Nephron (organoid): Measurements from ENCODE around the gene RCN1.
"Not testable (repeated sequence)": the region's sequence is repeated elsewhere in the genome, so short reads cannot be mapped to it uniquely, and the experiment has no call there.

Source experiments
- H3K27ac Mint-ChIP-seq, 3 experiments: 2 replicates each; pipeline ENCODE4 v1.8.0; 2020; ENCODE audit warnings: mixed read lengths in 3 of 3, mild to moderate bottlenecking in 2 of 3, moderate library complexity in 1 of 3
- H3K27me3 Mint-ChIP-seq: 2 replicates; pipeline ENCODE4 v1.8.0; 2021; ENCODE audit warnings: low read depth, mild to moderate bottlenecking, moderate library complexity, mixed read lengths
- H3K36me3 Mint-ChIP-seq: 2 replicates; pipeline ENCODE4 v1.8.0; 2020; ENCODE audit warnings: low read depth, mixed read lengths
- H3K4me1 Mint-ChIP-seq: 2 replicates; pipeline ENCODE4 v1.8.0; 2020; ENCODE audit warnings: mixed read lengths
- H3K4me3 Mint-ChIP-seq, 3 experiments: 2 replicates each; pipeline ENCODE4 v1.8.0; 2020; ENCODE audit warnings: mild to moderate bottlenecking in 3 of 3, mixed read lengths in 3 of 3, moderate library complexity in 2 of 3
- H3K9me3 Mint-ChIP-seq: 2 replicates; pipeline ENCODE4 v1.8.0; 2020; ENCODE audit warnings: mixed read lengths
- CTCF ChIP-seq, 3 experiments: fragments of 200-600 bp; sonication (generic); IDR thresholded peaks; one replicate each; pipeline ENCODE4 v1.5.0; 2021; ENCODE audit warnings: antibody characterized with exemption in 3 of 3; ENCODE audit not compliant: unreplicated experiment in 3 of 3

Gene RCN1

GRCh38 chr11:32116668-32117067 is 25.8 kb downstream of the RCN1 start:
- no peaks in the 10 kb centered on the region for H3K36me3 Mint-ChIP-seq
- no peak overlapping the region for H3K4me3 Mint-ChIP-seq
- H3K27ac Mint-ChIP-seq, result no peak overlapping the region
- H3K27me3 Mint-ChIP-seq, result no peaks in the 10 kb centered on the region
- H3K9me3 Mint-ChIP-seq, result no peaks in the 10 kb centered on the region
- TF ChIP-seq CTCF (IDR thresholded peaks at IDR 0.05; ENCODE audit: unreplicated experiment in 3 of 3), result no peak
- peaks cover 12% of the 10 kb centered on the region for H3K4me1 Mint-ChIP-seq

GRCh38 chr11:32118025-32118974 is 27.4 kb downstream of the RCN1 start:
- H3K27ac Mint-ChIP-seq, result no peak overlapping the region
- H3K36me3 Mint-ChIP-seq, result no peaks in the 10 kb centered on the region
- no peak overlapping the region for H3K4me3 Mint-ChIP-seq
- TF ChIP-seq CTCF (IDR thresholded peaks at IDR 0.05; ENCODE audit: unreplicated experiment in 3 of 3), result no peak
- H3K27me3 Mint-ChIP-seq, result no peaks in the 10 kb centered on the region
- peaks cover 5% of the 10 kb centered on the region for H3K4me1 Mint-ChIP-seq
- H3K9me3 Mint-ChIP-seq, result no peaks in the 10 kb centered on the region

- H3K9me3 Mint-ChIP-seq, H3K27ac Mint-ChIP-seq, H3K36me3 Mint-ChIP-seq, H3K27me3 Mint-ChIP-seq, H3K4me3 Mint-ChIP-seq, H3K4me1 Mint-ChIP-seq: not testable (repeated sequence)
These were observed 28.3 kb downstream of the RCN1 start for GRCh38 chr11:32119139-32119538.

- Mint-ChIP-seq H3K4me1 (no peaks in the 10 kb centered on the region), H3K9me3 (peaks cover 7% of the 10 kb centered on the region), H3K27me3 (no peaks in the 10 kb centered on the region), H3K27ac (no peak overlapping the region), H3K4me3 (no peak overlapping the region), H3K36me3 (no peaks in the 10 kb centered on the region)
- TF ChIP-seq CTCF (IDR thresholded peaks at IDR 0.05; ENCODE audit: unreplicated experiment in 3 of 3), result no peak
These were observed 30.1 kb downstream of the RCN1 start for GRCh38 chr11:32121012-32121411.

- Mint-ChIP-seq H3K27ac (no peak overlapping the region), H3K4me1 (no peaks in the 10 kb centered on the region), H3K36me3 (no peaks in the 10 kb centered on the region), H3K9me3 (peaks cover 9% of the 10 kb centered on the region), H3K4me3 (no peak overlapping the region), H3K27me3 (no peaks in the 10 kb centered on the region)
- TF ChIP-seq CTCF (IDR thresholded peaks at IDR 0.05; ENCODE audit: unreplicated experiment in 3 of 3), result no peak
These were observed 31.3 kb downstream of the RCN1 start for GRCh38 chr11:32122200-32122599.

- Mint-ChIP-seq H3K4me3 (no peak overlapping the region), H3K9me3 (peaks cover 21% of the 10 kb centered on the region), H3K36me3 (no peaks in the 10 kb centered on the region), H3K4me1 (no peaks in the 10 kb centered on the region), H3K27ac (no peak overlapping the region), H3K27me3 (peaks cover 7% of the 10 kb centered on the region)
- TF ChIP-seq CTCF (IDR thresholded peaks at IDR 0.05; ENCODE audit: unreplicated experiment in 3 of 3), result no peak
These were observed 40.4 kb downstream of the RCN1 start for GRCh38 chr11:32131321-32131720.
